HFFc6 (cell line): Measurements from ENCODE around the gene NTMT1. TPM values are rescaled to one million over a fixed set of nuclear protein-coding genes. Genes with fewer than 3 reads are reported as not detected.

ENCODE experiments used
- DNase-seq: peaks from one replicate; pipeline ENCODE4 v3.0.0-alpha.2; 2018
- H3K27ac Mint-ChIP-seq: 2 replicates; pipeline ENCODE4 v1.8.0; 2020; ENCODE audit warnings: mild to moderate bottlenecking, mixed read lengths
- H3K27me3 Mint-ChIP-seq: 2 replicates; pipeline ENCODE4 v1.8.0; 2021; ENCODE audit warnings: mild to moderate bottlenecking, moderate library complexity, mixed read lengths; ENCODE audit not compliant: insufficient read depth
- H3K36me3 Mint-ChIP-seq: 2 replicates; pipeline ENCODE4 v1.8.0; 2021; ENCODE audit warnings: low read depth, mixed read lengths
- H3K4me1 Mint-ChIP-seq: 2 replicates; pipeline ENCODE4 v1.8.0; 2020; ENCODE audit warnings: low read depth, mixed read lengths
- H3K4me3 Mint-ChIP-seq: 2 replicates; pipeline ENCODE4 v1.8.0; 2020; ENCODE audit warnings: mild to moderate bottlenecking, moderate library complexity, mixed read lengths
- H3K9me3 Mint-ChIP-seq: 2 replicates; pipeline ENCODE4 v1.8.0; 2020; ENCODE audit warnings: mild to moderate bottlenecking, mixed read lengths
- total RNA-seq, 6 experiments: library from RNA; stranded (reverse); fragmentation: NEBNext Ultra II Directional; extraction: Animal tissue kit (Norgen Biotek cat#: 25700); gene quantifications; 2 replicates in 1 of 6; 3 replicates in 5 of 6; pipeline ENCODE4 v1.2.3, GENCODE V29; 2021
- TF ChIP-seq, protein P1 (sequence below): fragments of 200-600 bp; sonication (generic); IDR thresholded peaks from 2 replicates; pipeline ENCODE4 v1.5.0; 2021; ENCODE audit warnings: antibody characterized with exemption, mild to moderate bottlenecking

Gene NTMT1
- total RNA-seq, 6 experiments from 2014 or later = 81.6 to 90.0 (median 87.7) TPM

DNA sequence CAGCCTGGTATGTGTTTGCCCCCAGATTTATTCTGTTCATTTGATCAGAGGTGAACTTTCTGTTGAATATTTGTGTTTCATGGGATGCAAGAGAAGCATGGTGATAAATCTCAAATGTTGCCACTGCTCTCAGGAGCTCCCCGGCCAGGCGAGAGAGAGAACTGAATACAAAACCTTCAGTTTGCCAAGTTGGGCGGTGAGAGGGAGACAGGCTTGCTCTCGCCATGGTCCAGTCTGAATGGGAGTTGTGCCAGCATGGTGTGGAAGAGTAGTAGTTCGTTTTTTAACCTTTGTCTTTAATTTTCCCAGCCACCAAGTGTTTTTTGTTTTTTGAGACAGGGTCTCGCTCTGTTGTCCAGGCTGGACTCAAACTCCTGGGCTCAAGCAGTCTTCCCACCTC, 2.7 kb downstream of the NTMT1 start:
- Mint-ChIP-seq H3K36me3 (peaks cover 24% of the 10 kb centered on the region), H3K4me3 (peak overlapping the region; percentile 88), H3K4me1 (peaks cover 73% of the 10 kb centered on the region), H3K27me3 (no peaks in the 10 kb centered on the region; the same call in 1 of the 2 replicates), H3K27ac (peak overlapping the region; percentile 45), H3K9me3 (no peaks in the 10 kb centered on the region)
- TF ChIP-seq, protein P1, sequence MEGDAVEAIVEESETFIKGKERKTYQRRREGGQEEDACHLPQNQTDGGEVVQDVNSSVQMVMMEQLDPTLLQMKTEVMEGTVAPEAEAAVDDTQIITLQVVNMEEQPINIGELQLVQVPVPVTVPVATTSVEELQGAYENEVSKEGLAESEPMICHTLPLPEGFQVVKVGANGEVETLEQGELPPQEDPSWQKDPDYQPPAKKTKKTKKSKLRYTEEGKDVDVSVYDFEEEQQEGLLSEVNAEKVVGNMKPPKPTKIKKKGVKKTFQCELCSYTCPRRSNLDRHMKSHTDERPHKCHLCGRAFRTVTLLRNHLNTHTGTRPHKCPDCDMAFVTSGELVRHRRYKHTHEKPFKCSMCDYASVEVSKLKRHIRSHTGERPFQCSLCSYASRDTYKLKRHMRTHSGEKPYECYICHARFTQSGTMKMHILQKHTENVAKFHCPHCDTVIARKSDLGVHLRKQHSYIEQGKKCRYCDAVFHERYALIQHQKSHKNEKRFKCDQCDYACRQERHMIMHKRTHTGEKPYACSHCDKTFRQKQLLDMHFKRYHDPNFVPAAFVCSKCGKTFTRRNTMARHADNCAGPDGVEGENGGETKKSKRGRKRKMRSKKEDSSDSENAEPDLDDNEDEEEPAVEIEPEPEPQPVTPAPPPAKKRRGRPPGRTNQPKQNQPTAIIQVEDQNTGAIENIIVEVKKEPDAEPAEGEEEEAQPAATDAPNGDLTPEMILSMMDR = no peak
- DNase-seq = no peak

DNA sequence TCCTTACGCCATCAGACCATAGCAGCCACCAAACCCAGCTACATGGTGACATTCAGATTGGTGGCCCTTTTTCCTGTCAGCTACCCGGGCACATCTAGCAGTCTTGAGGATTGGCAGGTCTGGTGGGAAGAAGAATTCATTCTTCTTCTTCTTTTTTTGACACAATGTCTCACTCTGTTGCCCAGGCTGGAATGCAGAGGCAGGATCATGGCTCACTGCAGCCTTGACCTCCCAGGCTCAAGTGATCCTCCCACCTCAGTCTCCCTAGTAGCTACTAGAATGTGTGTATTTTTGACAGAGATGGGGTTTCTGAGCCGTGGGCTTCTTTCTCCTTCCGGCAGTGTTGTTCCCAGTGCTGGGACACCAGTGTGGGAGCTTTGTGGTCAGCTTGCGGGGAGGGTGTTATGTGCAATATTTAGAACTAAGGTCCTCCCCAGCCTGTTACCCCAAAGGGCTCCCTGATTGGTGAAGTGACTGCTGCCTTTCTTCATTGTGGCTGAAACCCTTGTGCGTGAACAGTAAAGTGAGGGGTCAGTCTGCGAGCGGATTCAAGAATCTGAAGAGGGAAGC, 3.4 kb downstream of the NTMT1 start:
- Mint-ChIP-seq H3K9me3 (no peaks in the 10 kb centered on the region), H3K4me1 (peaks cover 67% of the 10 kb centered on the region), H3K27me3 (no peaks in the 10 kb centered on the region; the same call in 1 of the 2 replicates), H3K27ac (peak overlapping the region; percentile 45), H3K36me3 (peaks cover 25% of the 10 kb centered on the region), H3K4me3 (peak overlapping the region; percentile 88)
- TF ChIP-seq, protein P1 = no peak
- no peak for DNase-seq

DNA sequence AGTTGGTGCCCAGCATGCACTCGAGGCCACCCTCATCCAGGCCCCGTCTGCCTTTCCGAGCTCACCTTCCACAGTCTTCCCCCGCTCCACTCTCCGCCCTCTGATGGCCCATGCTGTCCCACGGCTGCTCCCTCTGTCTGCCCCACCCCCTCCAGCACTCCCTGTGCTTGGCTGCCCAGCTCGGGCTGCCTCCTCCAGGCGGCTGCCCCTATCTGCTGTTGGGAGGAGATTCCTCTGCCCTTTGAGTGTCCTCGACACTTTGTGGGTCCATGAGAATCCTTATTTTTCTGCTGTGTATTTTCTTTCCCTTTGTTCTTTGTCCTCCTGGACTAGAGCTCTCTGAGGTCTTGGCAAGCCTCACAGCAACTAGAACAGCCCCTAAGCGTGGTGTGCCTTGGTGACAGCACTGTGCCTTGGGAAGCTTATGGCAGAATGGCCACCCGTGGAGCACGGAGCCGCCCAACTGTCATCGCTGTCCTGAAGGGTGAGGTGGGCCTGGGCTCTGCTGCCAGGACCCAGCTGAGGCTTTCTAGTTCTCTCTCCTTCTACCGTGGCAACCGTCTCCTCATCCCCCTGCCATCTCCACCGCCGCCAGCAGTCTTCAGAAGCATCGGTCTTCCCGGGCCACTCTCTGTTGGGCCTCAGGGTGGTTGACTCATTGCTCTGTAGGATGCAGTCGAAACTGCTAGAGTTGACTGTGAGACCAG, 5.2 kb downstream of the NTMT1 start:
- Mint-ChIP-seq H3K27me3 (no peaks in the 10 kb centered on the region; the same call in 1 of the 2 replicates), H3K36me3 (peaks cover 25% of the 10 kb centered on the region), H3K27ac (peak overlapping the region; percentile 84), H3K4me1 (peaks cover 66% of the 10 kb centered on the region), H3K4me3 (peak overlapping the region; percentile 74), H3K9me3 (no peaks in the 10 kb centered on the region)
- TF ChIP-seq, protein P1 = no peak
- DNase-seq = peak; percentile 59

DNA sequence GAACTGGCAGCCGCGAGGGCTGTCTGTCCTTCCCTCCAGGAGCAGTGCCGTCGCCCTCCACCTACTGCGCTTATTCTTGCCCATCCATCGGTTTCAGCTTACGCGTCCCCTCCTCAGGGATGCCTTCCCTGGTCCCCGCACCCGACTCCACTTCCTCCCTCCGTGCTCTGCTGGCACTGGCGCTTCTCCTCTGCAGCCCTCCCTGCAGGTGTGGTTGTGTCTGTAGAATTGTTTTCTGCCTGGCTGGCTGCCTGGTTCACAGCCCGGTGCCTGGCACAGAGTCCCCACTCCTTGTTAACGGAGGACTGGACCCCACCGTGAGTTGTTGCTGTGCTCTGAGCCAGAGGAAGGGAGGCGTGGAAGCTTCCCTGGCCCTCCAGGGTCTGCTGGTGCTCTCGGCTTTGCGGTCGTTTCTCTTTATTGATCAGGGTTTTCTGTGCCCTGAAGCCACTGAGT, 5.7 kb downstream of the NTMT1 start:
- DNase-seq = no peak
- TF ChIP-seq, protein P1 = no peak
- Mint-ChIP-seq H3K36me3 (peaks cover 25% of the 10 kb centered on the region), H3K4me1 (peaks cover 64% of the 10 kb centered on the region), H3K27me3 (no peaks in the 10 kb centered on the region; the same call in 1 of the 2 replicates), H3K27ac (peak overlapping the region; percentile 84), H3K4me3 (peak overlapping the region; percentile 74), H3K9me3 (no peaks in the 10 kb centered on the region)

DNA sequence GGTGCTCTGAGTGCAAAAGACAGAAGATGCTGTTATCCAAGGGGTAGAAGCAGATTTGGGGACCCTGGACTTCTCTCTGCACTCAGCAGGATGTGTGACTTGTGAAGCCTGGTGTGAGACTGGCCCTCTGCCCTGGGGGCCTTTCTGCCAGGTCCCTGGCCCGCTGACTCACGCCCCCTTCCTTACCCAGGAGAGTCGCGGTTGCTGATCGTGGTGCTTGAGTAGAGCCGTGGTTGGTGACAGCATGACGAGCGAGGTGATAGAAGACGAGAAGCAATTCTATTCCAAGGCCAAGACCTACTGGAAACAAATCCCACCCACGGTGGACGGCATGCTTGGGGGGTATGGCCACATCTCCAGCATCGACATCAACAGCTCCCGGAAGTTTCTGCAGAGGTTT, 6.5 kb downstream of the NTMT1 start:
- peaks cover 25% of the 10 kb centered on the region for H3K36me3 Mint-ChIP-seq
- peak overlapping the region; percentile 74; the same call in 1 of the 2 replicates for H3K4me3 Mint-ChIP-seq
- H3K27me3 Mint-ChIP-seq = no peaks in the 10 kb centered on the region; the same call in 1 of the 2 replicates
- no peaks in the 10 kb centered on the region for H3K9me3 Mint-ChIP-seq
- DNase-seq = no peak
- H3K4me1 Mint-ChIP-seq = peaks cover 57% of the 10 kb centered on the region
- TF ChIP-seq, protein P1 = no peak
- peak overlapping the region; percentile 84 for H3K27ac Mint-ChIP-seq
